Cardiac fibroblast (primary cell): ENCODE data around the gene CFAP20.

Experiments used
- DNase-seq, 2 donors: peaks; one replicate each; pipeline versions ENCODE4 v3.0.0 to v3.0.0-alpha.2; 2010; ENCODE audit warnings: low read depth in 2 of 2
- H3K4me3 ChIP-seq, 2 donors: replicated peaks in 1 of 2; 1 replicate in 1 of 2; 2 replicates in 1 of 2; pipeline ENCODE4 v1.5.1; 2011; ENCODE audit warnings: low read depth in 2 of 2, low read length in 2 of 2, mild to moderate bottlenecking in 2 of 2, moderate library complexity in 1 of 2
- TF ChIP-seq, protein P1 (sequence below): IDR thresholded peaks from one replicate; pipeline ENCODE4 v1.5.1; 2011; ENCODE audit warnings: low read depth, mild to moderate bottlenecking, low read length, inconsistent platforms

Gene CFAP20

DNA sequence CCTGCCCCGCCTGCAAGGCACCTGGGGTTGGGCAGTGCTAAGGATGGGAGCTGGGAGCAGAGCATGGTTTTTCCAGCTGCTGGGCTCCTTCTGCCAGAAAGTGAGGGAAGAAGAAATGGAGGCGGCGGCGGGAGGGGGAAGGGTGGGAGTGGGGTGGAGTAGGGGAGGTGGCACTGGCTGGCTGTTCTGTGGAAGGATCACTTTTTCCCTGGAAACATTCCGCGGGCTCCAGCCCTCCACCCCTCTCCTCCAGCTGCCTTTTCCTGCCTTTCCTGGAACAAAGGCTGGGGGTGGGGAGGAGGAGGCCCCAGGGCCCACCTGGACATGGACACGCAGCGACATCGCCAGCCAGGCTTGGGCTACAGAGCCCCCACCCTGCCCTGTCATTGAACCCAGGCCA lies 41.1 kb downstream of the CFAP20 start:
- no peak overlapping the region for H3K4me3 ChIP-seq
- TF ChIP-seq, protein P1, sequence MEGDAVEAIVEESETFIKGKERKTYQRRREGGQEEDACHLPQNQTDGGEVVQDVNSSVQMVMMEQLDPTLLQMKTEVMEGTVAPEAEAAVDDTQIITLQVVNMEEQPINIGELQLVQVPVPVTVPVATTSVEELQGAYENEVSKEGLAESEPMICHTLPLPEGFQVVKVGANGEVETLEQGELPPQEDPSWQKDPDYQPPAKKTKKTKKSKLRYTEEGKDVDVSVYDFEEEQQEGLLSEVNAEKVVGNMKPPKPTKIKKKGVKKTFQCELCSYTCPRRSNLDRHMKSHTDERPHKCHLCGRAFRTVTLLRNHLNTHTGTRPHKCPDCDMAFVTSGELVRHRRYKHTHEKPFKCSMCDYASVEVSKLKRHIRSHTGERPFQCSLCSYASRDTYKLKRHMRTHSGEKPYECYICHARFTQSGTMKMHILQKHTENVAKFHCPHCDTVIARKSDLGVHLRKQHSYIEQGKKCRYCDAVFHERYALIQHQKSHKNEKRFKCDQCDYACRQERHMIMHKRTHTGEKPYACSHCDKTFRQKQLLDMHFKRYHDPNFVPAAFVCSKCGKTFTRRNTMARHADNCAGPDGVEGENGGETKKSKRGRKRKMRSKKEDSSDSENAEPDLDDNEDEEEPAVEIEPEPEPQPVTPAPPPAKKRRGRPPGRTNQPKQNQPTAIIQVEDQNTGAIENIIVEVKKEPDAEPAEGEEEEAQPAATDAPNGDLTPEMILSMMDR: no peak
- no peak for DNase-seq

GRCh38 chr16:58087209-58087913 lies 41.8 kb downstream of the CFAP20 start:
- DNase-seq: no peak
- no peak overlapping the region for H3K4me3 ChIP-seq
- TF ChIP-seq, protein P1: no peak

- DNase-seq: no peak
Observed at GRCh38 chr16:58086381-58087208, 42.6 kb downstream of the CFAP20 start.

GRCh38 chr16:58085584-58086251 lies 43.5 kb downstream of the CFAP20 start:
- DNase-seq: no peak
- TF ChIP-seq, protein P1: no peak
- H3K4me3 ChIP-seq: no peak overlapping the region

More at GRCh38 chr16:58086381-58087208, 42.6 kb downstream of the CFAP20 start:
- TF ChIP-seq, protein P1: no peak
- H3K4me3 ChIP-seq: no peak overlapping the region

DNA sequence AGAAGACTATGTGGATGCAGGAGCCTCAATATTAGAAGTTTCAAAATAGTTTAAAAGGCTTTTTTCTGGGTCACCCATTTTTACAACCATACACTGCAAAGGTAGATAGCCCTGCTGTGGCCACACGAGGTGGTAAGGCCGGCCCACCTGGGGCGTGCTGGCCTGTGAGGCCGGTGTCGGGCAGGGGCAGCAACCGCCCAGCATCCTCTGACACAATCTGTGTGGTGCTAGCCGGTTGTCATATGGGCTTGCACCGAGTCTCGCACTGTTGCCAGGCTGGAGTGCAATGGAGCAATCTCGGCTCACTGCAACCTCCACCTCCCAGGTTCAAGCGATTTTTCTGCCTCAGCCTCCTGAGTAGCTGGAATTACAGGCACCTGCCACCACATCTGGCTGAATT lies 44.0 kb downstream of the CFAP20 start:
- no peak for DNase-seq
- TF ChIP-seq, protein P1: no peak
- no peak overlapping the region for H3K4me3 ChIP-seq

- DNase-seq: no peak
- TF ChIP-seq, protein P1: no peak
- H3K4me3 ChIP-seq: no peak overlapping the region
Observed at GRCh38 chr16:58084635-58085034, 44.5 kb downstream of the CFAP20 start.
